Measurements from ENCODE around the gene ZNF292. TPM values are rescaled to one million over a fixed set of nuclear protein-coding genes. Genes with fewer than 3 reads are reported as not detected.
"Not testable (repeated sequence)": the region's sequence is repeated elsewhere in the genome, so short reads cannot be mapped to it uniquely, and the experiment has no call there.

Gene ZNF292
- total RNA-seq, 2 donors from 2014 or later: 19.0 to 19.7 TPM

GRCh38 chr6:87139236-87139635, 16.1 kb upstream of the ZNF292 start:
- Histone ChIP-seq H3K36me3 (no peaks in the 10 kb centered on the region), H3K9me3 (no peaks in the 10 kb centered on the region), H3K4me3 (no peak overlapping the region), H3K27me3 (no peaks in the 10 kb centered on the region), H3K27ac (no peak overlapping the region), H3K4me1 (no peaks in the 10 kb centered on the region)
- TF ChIP-seq CTCF (IDR thresholded peaks at IDR 0.05): peak; percentile 55 to 70
- DNase-seq (ENCODE audit: low spot score): no peak

- H3K27ac ChIP-seq; DNase-seq (ENCODE audit: low spot score); H3K27me3 ChIP-seq; H3K9me3 ChIP-seq; H3K4me1 ChIP-seq; H3K36me3 ChIP-seq; H3K4me3 ChIP-seq: not testable (repeated sequence)
Observed at GRCh38 chr6:87139927-87140326, 15.4 kb upstream of the ZNF292 start.

GRCh38 chr6:87146363-87146762, 9.0 kb upstream of the ZNF292 start:
- Histone ChIP-seq H3K4me3 (no peak overlapping the region), H3K27me3 (no peaks in the 10 kb centered on the region), H3K4me1 (peaks cover 0 to 4% of the 10 kb centered on the region in 2 donors), H3K27ac (no peak overlapping the region), H3K9me3 (no peaks in the 10 kb centered on the region), H3K36me3 (no peaks in the 10 kb centered on the region)
- no peak for TF ChIP-seq CTCF (IDR thresholded peaks at IDR 0.05)
- DNase-seq (ENCODE audit: low spot score): no peak

- no peaks in the 10 kb centered on the region for H3K9me3 ChIP-seq
- H3K27ac ChIP-seq: no peak overlapping the region
- TF ChIP-seq CTCF (IDR thresholded peaks at IDR 0.05): no peak
- no peaks in the 10 kb centered on the region for H3K36me3 ChIP-seq
- peaks cover 0 to 30% of the 10 kb centered on the region in 2 donors for H3K4me1 ChIP-seq
- H3K4me3 ChIP-seq: no peak overlapping the region
- no peaks in the 10 kb centered on the region for H3K27me3 ChIP-seq
- no peak for DNase-seq (ENCODE audit: low spot score)
Observed at GRCh38 chr6:87150406-87150805, 5.0 kb upstream of the ZNF292 start.

GRCh38 chr6:87151471-87151780, 3.9 kb upstream of the ZNF292 start:
- Histone ChIP-seq H3K9me3 (no peaks in the 10 kb centered on the region), H3K4me1 (peaks cover 0 to 30% of the 10 kb centered on the region in 2 donors), H3K27ac (peak overlapping the region; percentile 90 to 97), H3K4me3 (peak overlapping the region; percentile 52 to 69), H3K36me3 (no peaks in the 10 kb centered on the region), H3K27me3 (no peaks in the 10 kb centered on the region)
- TF ChIP-seq CTCF (IDR thresholded peaks at IDR 0.05): no peak
- DNase-seq (ENCODE audit: low spot score): no peak

GRCh38 chr6:87151781-87152525, 3.4 kb upstream of the ZNF292 start:
- Histone ChIP-seq H3K27me3 (no peaks in the 10 kb centered on the region), H3K36me3 (no peaks in the 10 kb centered on the region), H3K4me3 (peak overlapping the region; percentile 52 to 69), H3K9me3 (no peaks in the 10 kb centered on the region), H3K27ac (peak overlapping the region; percentile 90 to 97), H3K4me1 (peaks cover 0 to 35% of the 10 kb centered on the region in 2 donors)
- DNase-seq (ENCODE audit: low spot score): peak; percentile 69
- peak in 1 of 2 donors; percentile 29 for TF ChIP-seq CTCF (IDR thresholded peaks at IDR 0.05)
